NK-92 (cell line): ENCODE data around the gene TRAF3.

Experiments used
- DNase-seq: peaks from one replicate; lab custom pipeline; 2025; ENCODE audit not compliant: unreplicated experiment; lab: John Stamatoyannopoulos, UW

TRAF3 gene

GRCh38 chr14:102907303-102907844 lies 130.1 kb downstream of the TRAF3 start:
- DNase-seq, result no peak

- no peak for DNase-seq
Measured at GRCh38 chr14:102907980-102908730, 130.9 kb downstream of the TRAF3 start.

GRCh38 chr14:102908766-102909455 lies 131.7 kb downstream of the TRAF3 start:
- no peak for DNase-seq

- no peak for DNase-seq
Measured at GRCh38 chr14:102909462-102909861, 132.2 kb downstream of the TRAF3 start.

- no peak for DNase-seq
Measured at GRCh38 chr14:102909911-102910310, 132.7 kb downstream of the TRAF3 start.

- DNase-seq, result no peak
Measured at GRCh38 chr14:102910442-102910841, 133.2 kb downstream of the TRAF3 start.

GRCh38 chr14:102911541-102911951 lies 134.3 kb downstream of the TRAF3 start:
- no peak for DNase-seq

- no peak for DNase-seq
Measured at GRCh38 chr14:102911991-102912761, 134.9 kb downstream of the TRAF3 start.

GRCh38 chr14:102913341-102914211 lies 136.3 kb downstream of the TRAF3 start:
- no peak for DNase-seq

- DNase-seq, result no peak
Measured at GRCh38 chr14:102914474-102915291, 137.4 kb downstream of the TRAF3 start.

GRCh38 chr14:102915292-102916110 lies 138.3 kb downstream of the TRAF3 start:
- DNase-seq, result no peak

- no peak for DNase-seq
Measured at GRCh38 chr14:102916347-102917055, 139.3 kb downstream of the TRAF3 start.

GRCh38 chr14:102917056-102917385 lies 139.8 kb downstream of the TRAF3 start:
- no peak for DNase-seq

GRCh38 chr14:102917469-102918211 lies 140.4 kb downstream of the TRAF3 start:
- no peak for DNase-seq

- DNase-seq, result no peak
Measured at GRCh38 chr14:102918438-102918837, 141.2 kb downstream of the TRAF3 start.

- DNase-seq, result no peak
Measured at GRCh38 chr14:102920273-102920997, 143.2 kb downstream of the TRAF3 start.

- DNase-seq, result no peak
Measured at GRCh38 chr14:102920998-102921304, 143.7 kb downstream of the TRAF3 start.
